RWPE1 (cell line): ENCODE measurements around the gene SLC4A1.
"Not testable (repeated sequence)": the region's sequence is repeated elsewhere in the genome, so short reads cannot be mapped to it uniquely, and the experiment has no call there.

Source experiments
- CTCF ChIA-PET: fragments of 350-600 bp; sonication (Branson Sonifier 250); formaldehyde crosslinking; extraction: SDS; loops from one replicate; lab custom pipeline; 2021; lab: Yijun Ruan, JAX
- POLR2A ChIA-PET: fragments of 400-600 bp; formaldehyde crosslinking; extraction: SDS; loops from one replicate; lab custom pipeline; 2020; ENCODE audit warnings: antibody characterized with exemption; ENCODE audit not compliant: low non-redundant PET; lab: Yijun Ruan, JAX
- DNase-seq: peaks from one replicate; pipeline ENCODE4 v3.0.0; 2012; ENCODE audit warnings: low spot score
- H3K27ac ChIP-seq: fragments of 450-650 bp; 2 replicates; pipeline ENCODE4 v1.5.1; 2017
- CTCF ChIP-seq: fragments of 450-650 bp; conservative IDR thresholded peaks from 2 replicates; pipeline ENCODE4 v1.5.1; 2017; ENCODE audit warnings: low read depth, mild to moderate bottlenecking

Gene SLC4A1

GRCh38 chr17:44241106-44241624 is 26.8 kb downstream of the SLC4A1 start:
- CTCF ChIA-PET, result no interaction called here
- DNase-seq, result no peak
- POLR2A ChIA-PET, result no interaction called here
- no peak for TF ChIP-seq CTCF
- no peak overlapping the region for H3K27ac ChIP-seq

GRCh38 chr17:44237886-44238285 is 30.0 kb downstream of the SLC4A1 start:
- CTCF ChIA-PET, POLR2A ChIA-PET, DNase-seq, H3K27ac ChIP-seq: not testable (repeated sequence)

GRCh38 chr17:44236444-44236991 is 31.4 kb downstream of the SLC4A1 start:
- ChIA-PET CTCF (interaction anchor here (0.5 to 0.6 kb wide), 2 partner anchors 57 to 233 kb away, joined by 3 read pairs; no protein-coding TSS in a partner anchor), POLR2A (no interaction called here)
- no peak overlapping the region for H3K27ac ChIP-seq
- TF ChIP-seq CTCF, result no peak
- DNase-seq, result no peak

- H3K27ac ChIP-seq, result peak overlapping the region; percentile 72
- ChIA-PET CTCF (interaction anchor here (0.7 kb wide), 1 partner anchor 15 kb away, joined by 3 read pairs; no protein-coding TSS in a partner anchor), POLR2A (no interaction called here)
- TF ChIP-seq CTCF, result no peak
- DNase-seq, result peak; percentile 85
These were observed 32.4 kb downstream of the SLC4A1 start for GRCh38 chr17:44235583-44235936.

GRCh38 chr17:44233582-44233981 is 34.4 kb downstream of the SLC4A1 start:
- H3K27ac ChIP-seq, result no peak overlapping the region
- POLR2A ChIA-PET, result no interaction called here
- TF ChIP-seq CTCF, result no peak
- CTCF ChIA-PET, result no interaction called here
- DNase-seq, result no peak

- no peak overlapping the region for H3K27ac ChIP-seq
- no peak for DNase-seq
- CTCF ChIA-PET, result no interaction called here
- TF ChIP-seq CTCF, result no peak
- POLR2A ChIA-PET, result interaction anchor here (1.0 kb wide), 1 partner anchor 45 kb away, joined by 3 read pairs; the partner anchor contains the start of gene TMUB2
These were observed 35.9 kb downstream of the SLC4A1 start for GRCh38 chr17:44232061-44232460.

GRCh38 chr17:44230140-44230539 is 37.8 kb downstream of the SLC4A1 start:
- ChIA-PET CTCF (no interaction called here), POLR2A (no interaction called here)
- no peak overlapping the region for H3K27ac ChIP-seq
- no peak for TF ChIP-seq CTCF
- no peak for DNase-seq
